Measurements from ENCODE around the gene FBXL17.

The FBXL17 gene

DNA sequence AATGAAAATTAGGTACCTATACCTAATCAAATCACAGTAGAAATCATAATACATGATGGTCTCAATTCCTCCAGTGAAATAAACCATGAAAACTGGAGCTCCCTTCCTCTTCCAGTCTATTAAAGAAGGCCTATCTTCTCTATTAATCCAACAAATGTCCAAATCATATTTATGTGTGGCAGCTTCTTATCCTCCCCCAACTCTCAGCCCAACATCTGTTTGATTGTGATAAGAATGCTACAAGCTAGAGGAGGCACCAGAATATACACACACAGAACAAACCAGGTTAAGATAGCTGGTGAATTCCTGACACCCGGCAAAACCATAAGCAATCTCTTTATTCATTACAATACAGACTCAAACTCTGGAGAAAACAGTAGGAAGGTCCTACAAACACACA, 110.8 kb downstream of the FBXL17 start:
- Histone ChIP-seq H3K27ac (ENCODE audit: low read length) (no peak overlapping the region), H2AFZ (ENCODE audit: low read depth, low read length) (no peak overlapping the region), H3K4me1 (ENCODE audit: insufficient read depth, low read length) (no peaks in the 10 kb centered on the region), H3K4me2 (ENCODE audit: insufficient read depth, low read length) (no peak overlapping the region), H3K36me3 (ENCODE audit: insufficient read depth, low read length) (no peaks in the 10 kb centered on the region), H3K9me3 (ENCODE audit: insufficient read depth, low read length, severe bottlenecking) (no peaks in the 10 kb centered on the region), H3K9ac (ENCODE audit: low read depth, low read length) (no peak overlapping the region), H3K4me3 (ENCODE audit: low read depth in 1 of 2, low read length in 2 of 2) (no peak overlapping the region), H3K27me3 (ENCODE audit: insufficient read depth, low read length, poor library complexity) (no peaks in the 10 kb centered on the region), H3K79me2 (ENCODE audit: insufficient read depth, low read length) (no peaks in the 10 kb centered on the region), H4K20me1 (ENCODE audit: insufficient read depth, low read length) (no peaks in the 10 kb centered on the region)
- ATAC-seq (ENCODE audit: insufficient read depth, low read depth) = no peak
- DNase-seq = no peak
- no peak for TF ChIP-seq EZH2 (IDR thresholded peaks at IDR 0.05; ENCODE audit: borderline replicate concordance, low read depth, low read length, severe bottlenecking)
- TF ChIP-seq, protein P1, sequence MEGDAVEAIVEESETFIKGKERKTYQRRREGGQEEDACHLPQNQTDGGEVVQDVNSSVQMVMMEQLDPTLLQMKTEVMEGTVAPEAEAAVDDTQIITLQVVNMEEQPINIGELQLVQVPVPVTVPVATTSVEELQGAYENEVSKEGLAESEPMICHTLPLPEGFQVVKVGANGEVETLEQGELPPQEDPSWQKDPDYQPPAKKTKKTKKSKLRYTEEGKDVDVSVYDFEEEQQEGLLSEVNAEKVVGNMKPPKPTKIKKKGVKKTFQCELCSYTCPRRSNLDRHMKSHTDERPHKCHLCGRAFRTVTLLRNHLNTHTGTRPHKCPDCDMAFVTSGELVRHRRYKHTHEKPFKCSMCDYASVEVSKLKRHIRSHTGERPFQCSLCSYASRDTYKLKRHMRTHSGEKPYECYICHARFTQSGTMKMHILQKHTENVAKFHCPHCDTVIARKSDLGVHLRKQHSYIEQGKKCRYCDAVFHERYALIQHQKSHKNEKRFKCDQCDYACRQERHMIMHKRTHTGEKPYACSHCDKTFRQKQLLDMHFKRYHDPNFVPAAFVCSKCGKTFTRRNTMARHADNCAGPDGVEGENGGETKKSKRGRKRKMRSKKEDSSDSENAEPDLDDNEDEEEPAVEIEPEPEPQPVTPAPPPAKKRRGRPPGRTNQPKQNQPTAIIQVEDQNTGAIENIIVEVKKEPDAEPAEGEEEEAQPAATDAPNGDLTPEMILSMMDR (IDR thresholded peaks at IDR 0.05; ENCODE audit: borderline replicate concordance, extremely low read depth, low read length, poor library complexity, severe bottlenecking) = no peak

GRCh38 chr5:108266242-108266641, 115.7 kb downstream of the FBXL17 start:
- no peak overlapping the region for H2AFZ ChIP-seq (ENCODE audit: low read depth, low read length)
- no peak overlapping the region for H3K9ac ChIP-seq (ENCODE audit: low read depth, low read length)
- no peaks in the 10 kb centered on the region for H3K36me3 ChIP-seq (ENCODE audit: insufficient read depth, low read length)
- no peak overlapping the region for H3K27ac ChIP-seq (ENCODE audit: low read length)
- H3K4me1 ChIP-seq (ENCODE audit: insufficient read depth, low read length) = no peaks in the 10 kb centered on the region
- no peaks in the 10 kb centered on the region for H3K79me2 ChIP-seq (ENCODE audit: insufficient read depth, low read length)
- H4K20me1 ChIP-seq (ENCODE audit: insufficient read depth, low read length) = no peaks in the 10 kb centered on the region
- ATAC-seq (ENCODE audit: insufficient read depth, low read depth) (no peak), DNase-seq (no peak)
- H3K9me3 ChIP-seq (ENCODE audit: insufficient read depth, low read length, severe bottlenecking) = no peaks in the 10 kb centered on the region
- TF ChIP-seq, protein P1 (IDR thresholded peaks at IDR 0.05; ENCODE audit: borderline replicate concordance, extremely low read depth, low read length, poor library complexity, severe bottlenecking) = no peak
- TF ChIP-seq EZH2 (IDR thresholded peaks at IDR 0.05; ENCODE audit: borderline replicate concordance, low read depth, low read length, severe bottlenecking) = no peak
- H3K4me3 ChIP-seq (ENCODE audit: low read depth in 1 of 2, low read length in 2 of 2) = no peak overlapping the region
- no peak overlapping the region for H3K4me2 ChIP-seq (ENCODE audit: insufficient read depth, low read length)
- H3K27me3 ChIP-seq (ENCODE audit: insufficient read depth, low read length, poor library complexity) = no peaks in the 10 kb centered on the region

- no peak overlapping the region for H3K4me3 ChIP-seq (ENCODE audit: low read depth in 1 of 2, low read length in 2 of 2)
- TF ChIP-seq, protein P1 (IDR thresholded peaks at IDR 0.05; ENCODE audit: borderline replicate concordance, extremely low read depth, low read length, poor library complexity, severe bottlenecking) = no peak
- TF ChIP-seq EZH2 (IDR thresholded peaks at IDR 0.05; ENCODE audit: borderline replicate concordance, low read depth, low read length, severe bottlenecking) = no peak
- no peak overlapping the region for H2AFZ ChIP-seq (ENCODE audit: low read depth, low read length)
- H3K27ac ChIP-seq (ENCODE audit: low read length) = no peak overlapping the region
- no peaks in the 10 kb centered on the region for H3K27me3 ChIP-seq (ENCODE audit: insufficient read depth, low read length, poor library complexity)
- no peak for DNase-seq
- ATAC-seq (ENCODE audit: insufficient read depth, low read depth) = no peak
- no peak overlapping the region for H3K4me2 ChIP-seq (ENCODE audit: insufficient read depth, low read length)
- H3K9ac ChIP-seq (ENCODE audit: low read depth, low read length) = no peak overlapping the region
- no peaks in the 10 kb centered on the region for H3K4me1 ChIP-seq (ENCODE audit: insufficient read depth, low read length)
- H3K79me2 ChIP-seq (ENCODE audit: insufficient read depth, low read length) = no peaks in the 10 kb centered on the region
- no peaks in the 10 kb centered on the region for H4K20me1 ChIP-seq (ENCODE audit: insufficient read depth, low read length)
- no peaks in the 10 kb centered on the region for H3K9me3 ChIP-seq (ENCODE audit: insufficient read depth, low read length, severe bottlenecking)
- no peaks in the 10 kb centered on the region for H3K36me3 ChIP-seq (ENCODE audit: insufficient read depth, low read length)
Observed at GRCh38 chr5:108264533-108264932, 117.4 kb downstream of the FBXL17 start.

DNA sequence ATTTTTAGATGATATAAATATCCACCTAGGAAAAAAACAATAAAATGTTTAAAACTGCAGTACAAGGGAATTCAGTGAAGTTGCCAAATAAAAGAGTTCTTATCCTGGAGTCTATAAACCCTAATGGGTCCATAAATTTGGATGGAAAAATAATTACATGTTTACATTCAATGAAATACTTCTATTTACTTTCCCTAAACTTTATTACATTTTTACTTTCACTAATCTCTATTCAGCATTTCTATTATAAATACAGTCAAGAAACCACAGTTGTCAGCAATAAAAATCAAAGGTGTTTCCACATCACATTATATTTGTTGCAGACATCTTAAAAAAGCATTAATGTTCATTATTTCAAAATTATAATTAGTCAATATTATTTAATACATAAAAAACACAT, 118.6 kb downstream of the FBXL17 start:
- H3K9ac ChIP-seq (ENCODE audit: low read depth, low read length) = no peak overlapping the region
- H3K4me1 ChIP-seq (ENCODE audit: insufficient read depth, low read length) = no peaks in the 10 kb centered on the region
- no peak overlapping the region for H3K27ac ChIP-seq (ENCODE audit: low read length)
- ATAC-seq (ENCODE audit: insufficient read depth, low read depth) (no peak), DNase-seq (no peak)
- H3K27me3 ChIP-seq (ENCODE audit: insufficient read depth, low read length, poor library complexity) = no peaks in the 10 kb centered on the region
- H3K4me2 ChIP-seq (ENCODE audit: insufficient read depth, low read length) = no peak overlapping the region
- no peaks in the 10 kb centered on the region for H3K79me2 ChIP-seq (ENCODE audit: insufficient read depth, low read length)
- no peaks in the 10 kb centered on the region for H3K36me3 ChIP-seq (ENCODE audit: insufficient read depth, low read length)
- no peak overlapping the region for H3K4me3 ChIP-seq (ENCODE audit: low read depth in 1 of 2, low read length in 2 of 2)
- no peak overlapping the region for H2AFZ ChIP-seq (ENCODE audit: low read depth, low read length)
- H4K20me1 ChIP-seq (ENCODE audit: insufficient read depth, low read length) = no peaks in the 10 kb centered on the region
- TF ChIP-seq, protein P1 (IDR thresholded peaks at IDR 0.05; ENCODE audit: borderline replicate concordance, extremely low read depth, low read length, poor library complexity, severe bottlenecking) = no peak
- TF ChIP-seq EZH2 (IDR thresholded peaks at IDR 0.05; ENCODE audit: borderline replicate concordance, low read depth, low read length, severe bottlenecking) = no peak
- H3K9me3 ChIP-seq (ENCODE audit: insufficient read depth, low read length, severe bottlenecking) = no peaks in the 10 kb centered on the region

All from DND-41 (cell line).